ENCODE measurements around the gene SLC16A7.
"Not testable (repeated sequence)": the region's sequence is repeated elsewhere in the genome, so short reads cannot be mapped to it uniquely, and the experiment has no call there.

SLC16A7 gene

GRCh38 chr12:59736786-59737185 lies 141.0 kb downstream of the SLC16A7 start:
- in situ Hi-C loops (cut with HindIII; ENCODE audit: low sequenced_read_pairs), result no loop called here
- H3K4me3 ChIP-seq (ENCODE audit: low read depth, low read length), result no peak overlapping the region
- peak; percentile 73 for DNase-seq (ENCODE audit: low read depth, low spot score)
- no peak for TF ChIP-seq CTCF (IDR thresholded peaks at IDR 0.05; ENCODE audit: low read depth, low read length)

GRCh38 chr12:59737725-59738463 lies 142.1 kb downstream of the SLC16A7 start:
- no peak for DNase-seq (ENCODE audit: low read depth, low spot score)
- no peak for TF ChIP-seq CTCF (IDR thresholded peaks at IDR 0.05; ENCODE audit: low read depth, low read length)
- in situ Hi-C loops (cut with HindIII; ENCODE audit: low sequenced_read_pairs), result no loop called here
- no peak overlapping the region for H3K4me3 ChIP-seq (ENCODE audit: low read depth, low read length)

GRCh38 chr12:59742841-59743240 lies 147.0 kb downstream of the SLC16A7 start:
- peak; percentile 22 for DNase-seq (ENCODE audit: low read depth, low spot score)
- in situ Hi-C loops (cut with HindIII; ENCODE audit: low sequenced_read_pairs), result no loop called here
- H3K4me3 ChIP-seq (ENCODE audit: low read depth, low read length), result no peak overlapping the region
- TF ChIP-seq CTCF (IDR thresholded peaks at IDR 0.05; ENCODE audit: low read depth, low read length), result no peak

- in situ Hi-C loops (cut with HindIII; ENCODE audit: low sequenced_read_pairs), result no loop called here
- no peak for TF ChIP-seq CTCF (IDR thresholded peaks at IDR 0.05; ENCODE audit: low read depth, low read length)
- H3K4me3 ChIP-seq (ENCODE audit: low read depth, low read length), result no peak overlapping the region
- DNase-seq (ENCODE audit: low read depth, low spot score), result no peak
Measured at GRCh38 chr12:59744564-59744963, 148.7 kb downstream of the SLC16A7 start.

GRCh38 chr12:59751091-59751490 lies 155.3 kb downstream of the SLC16A7 start:
- in situ Hi-C loops (cut with HindIII; ENCODE audit: low sequenced_read_pairs); DNase-seq (ENCODE audit: low read depth, low spot score); H3K4me3 ChIP-seq (ENCODE audit: low read depth, low read length): not testable (repeated sequence)

- in situ Hi-C loops (cut with HindIII; ENCODE audit: low sequenced_read_pairs), result no loop called here
- DNase-seq (ENCODE audit: low read depth, low spot score), result no peak
- TF ChIP-seq CTCF (IDR thresholded peaks at IDR 0.05; ENCODE audit: low read depth, low read length), result no peak
- H3K4me3 ChIP-seq (ENCODE audit: low read depth, low read length), result no peak overlapping the region
Measured at GRCh38 chr12:59761542-59761941, 165.7 kb downstream of the SLC16A7 start.

- no peak for DNase-seq (ENCODE audit: low read depth, low spot score)
- in situ Hi-C loops (cut with HindIII; ENCODE audit: low sequenced_read_pairs), result no loop called here
Measured at GRCh38 chr12:59763835-59764234, 168.0 kb downstream of the SLC16A7 start.

More at GRCh38 chr12:59763835-59764234, 168.0 kb downstream of the SLC16A7 start:
- no peak overlapping the region for H3K4me3 ChIP-seq (ENCODE audit: low read depth, low read length)
- no peak for TF ChIP-seq CTCF (IDR thresholded peaks at IDR 0.05; ENCODE audit: low read depth, low read length)
